HEK293 (cell line): Measurements from ENCODE around the gene PRR22.

Experiments
- SALL2 ChIP-seq: fragments of 450-650 bp; formaldehyde crosslinking; IDR thresholded peaks from 2 replicates; pipeline ENCODE4 v1.5.0; 2017; ENCODE audit warnings: missing biosample characterization, mild to moderate bottlenecking, missing genetic modification characterization, borderline replicate concordance
- ZFP69B ChIP-seq: fragments of 450-650 bp; formaldehyde crosslinking; IDR thresholded peaks from 2 replicates; pipeline ENCODE4 v1.5.1; 2016; ENCODE audit warnings: missing biosample characterization, missing genetic modification characterization
- ZNF169 ChIP-seq: fragments of 450-650 bp; formaldehyde crosslinking; IDR thresholded peaks from 2 replicates; pipeline ENCODE4 v1.5.1; 2016; ENCODE audit warnings: missing biosample characterization, missing genetic modification characterization
- TF ChIP-seq, protein P1 (sequence below): fragments of 450-650 bp; formaldehyde crosslinking; IDR thresholded peaks from 2 replicates; pipeline ENCODE4 v1.5.1; 2016; ENCODE audit warnings: missing biosample characterization, missing genetic modification characterization

DNA sequence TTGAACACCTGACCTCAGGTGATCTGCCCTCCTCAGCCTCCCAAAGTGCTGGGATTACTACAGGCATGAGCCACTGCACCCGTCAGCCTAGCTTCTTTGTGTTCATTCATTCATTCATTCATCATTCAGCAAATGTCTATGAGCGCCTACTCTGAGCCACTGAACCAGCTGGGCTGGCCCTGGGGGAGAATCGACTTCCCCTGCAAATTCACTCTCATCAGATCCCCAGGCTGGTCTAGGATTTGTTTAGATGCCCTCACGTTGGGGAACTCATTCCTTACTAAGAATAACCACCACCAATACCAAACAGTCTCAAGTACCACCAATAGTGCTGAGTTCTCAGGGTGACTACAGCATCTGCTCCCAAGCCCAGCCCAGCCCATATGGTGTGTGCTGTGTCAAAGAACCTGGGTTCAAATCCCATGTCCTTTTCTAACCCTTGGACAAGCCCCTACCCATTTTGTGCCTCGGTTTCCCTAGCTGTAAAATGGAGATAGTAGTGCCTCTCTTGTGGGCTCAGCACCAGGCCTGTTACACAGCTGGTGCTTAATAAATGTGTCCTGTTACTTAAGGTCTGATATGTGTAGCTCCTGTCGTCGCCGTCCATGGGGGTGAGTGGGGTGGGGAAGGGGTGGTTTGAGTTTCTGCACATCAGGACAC is 37.1 kb upstream of the PRR22 start:
- TF ChIP-seq SALL2 (no peak), ZNF169 (tag by site-specific recombination) (no peak), ZFP69B (tag by site-specific recombination) (no peak)
- TF ChIP-seq, protein P1, sequence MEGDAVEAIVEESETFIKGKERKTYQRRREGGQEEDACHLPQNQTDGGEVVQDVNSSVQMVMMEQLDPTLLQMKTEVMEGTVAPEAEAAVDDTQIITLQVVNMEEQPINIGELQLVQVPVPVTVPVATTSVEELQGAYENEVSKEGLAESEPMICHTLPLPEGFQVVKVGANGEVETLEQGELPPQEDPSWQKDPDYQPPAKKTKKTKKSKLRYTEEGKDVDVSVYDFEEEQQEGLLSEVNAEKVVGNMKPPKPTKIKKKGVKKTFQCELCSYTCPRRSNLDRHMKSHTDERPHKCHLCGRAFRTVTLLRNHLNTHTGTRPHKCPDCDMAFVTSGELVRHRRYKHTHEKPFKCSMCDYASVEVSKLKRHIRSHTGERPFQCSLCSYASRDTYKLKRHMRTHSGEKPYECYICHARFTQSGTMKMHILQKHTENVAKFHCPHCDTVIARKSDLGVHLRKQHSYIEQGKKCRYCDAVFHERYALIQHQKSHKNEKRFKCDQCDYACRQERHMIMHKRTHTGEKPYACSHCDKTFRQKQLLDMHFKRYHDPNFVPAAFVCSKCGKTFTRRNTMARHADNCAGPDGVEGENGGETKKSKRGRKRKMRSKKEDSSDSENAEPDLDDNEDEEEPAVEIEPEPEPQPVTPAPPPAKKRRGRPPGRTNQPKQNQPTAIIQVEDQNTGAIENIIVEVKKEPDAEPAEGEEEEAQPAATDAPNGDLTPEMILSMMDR (tag by site-specific recombination) = no peak
